HG02623 (cell line): ENCODE measurements around the gene RTN4IP1.

ENCODE experiments used
- ATAC-seq: cut with Tn5 transposase; IDR thresholded peaks from one replicate; pipeline ENCODE4 v1.9.1; 2021; ENCODE audit warnings: moderate library complexity; ENCODE audit not compliant: unreplicated experiment

Gene RTN4IP1

GRCh38 chr6:106525107-106525881, 104.0 kb downstream of the RTN4IP1 start:
- ATAC-seq: peak; percentile 44

- no peak for ATAC-seq
Observed at GRCh38 chr6:106522562-106523250, 106.6 kb downstream of the RTN4IP1 start.
